ENCODE measurements around the gene IFTAP.
A peak's percentile ranks its signal among the peaks of the same experiment; 100 is the strongest.
"Not testable (repeated sequence)": the region's sequence is repeated elsewhere in the genome, so short reads cannot be mapped to it uniquely, and the experiment has no call there.

IFTAP gene

DNA sequence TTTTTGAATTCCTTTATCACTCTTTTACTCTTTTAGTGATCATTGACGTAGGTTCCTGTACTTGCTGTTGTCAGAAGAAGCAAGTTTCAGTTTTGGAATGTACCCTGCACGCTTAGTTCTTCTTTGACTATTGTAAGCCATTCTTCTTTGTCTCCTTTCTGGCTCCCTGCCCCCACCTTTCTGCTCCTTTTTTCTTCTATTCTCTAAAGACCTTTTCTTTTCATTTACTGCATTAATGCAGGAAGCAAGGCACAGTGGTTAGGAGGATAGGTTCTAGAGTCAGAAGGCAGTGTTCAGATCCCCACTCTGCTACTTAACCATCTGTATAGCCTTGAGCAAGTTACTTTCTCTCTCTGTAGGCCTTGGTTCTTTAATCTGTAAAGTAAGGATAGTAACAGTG, 37.5 kb downstream of the IFTAP start:
- TF ChIP-seq, protein P1, sequence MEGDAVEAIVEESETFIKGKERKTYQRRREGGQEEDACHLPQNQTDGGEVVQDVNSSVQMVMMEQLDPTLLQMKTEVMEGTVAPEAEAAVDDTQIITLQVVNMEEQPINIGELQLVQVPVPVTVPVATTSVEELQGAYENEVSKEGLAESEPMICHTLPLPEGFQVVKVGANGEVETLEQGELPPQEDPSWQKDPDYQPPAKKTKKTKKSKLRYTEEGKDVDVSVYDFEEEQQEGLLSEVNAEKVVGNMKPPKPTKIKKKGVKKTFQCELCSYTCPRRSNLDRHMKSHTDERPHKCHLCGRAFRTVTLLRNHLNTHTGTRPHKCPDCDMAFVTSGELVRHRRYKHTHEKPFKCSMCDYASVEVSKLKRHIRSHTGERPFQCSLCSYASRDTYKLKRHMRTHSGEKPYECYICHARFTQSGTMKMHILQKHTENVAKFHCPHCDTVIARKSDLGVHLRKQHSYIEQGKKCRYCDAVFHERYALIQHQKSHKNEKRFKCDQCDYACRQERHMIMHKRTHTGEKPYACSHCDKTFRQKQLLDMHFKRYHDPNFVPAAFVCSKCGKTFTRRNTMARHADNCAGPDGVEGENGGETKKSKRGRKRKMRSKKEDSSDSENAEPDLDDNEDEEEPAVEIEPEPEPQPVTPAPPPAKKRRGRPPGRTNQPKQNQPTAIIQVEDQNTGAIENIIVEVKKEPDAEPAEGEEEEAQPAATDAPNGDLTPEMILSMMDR (IDR thresholded peaks at IDR 0.05; ENCODE audit: low read depth, low read length, missing control alignments) = no peak
- DNase-seq (ENCODE audit: low read depth) = no peak
- no peak overlapping the region for H3K4me3 ChIP-seq (ENCODE audit: low read depth, low read length)

DNA sequence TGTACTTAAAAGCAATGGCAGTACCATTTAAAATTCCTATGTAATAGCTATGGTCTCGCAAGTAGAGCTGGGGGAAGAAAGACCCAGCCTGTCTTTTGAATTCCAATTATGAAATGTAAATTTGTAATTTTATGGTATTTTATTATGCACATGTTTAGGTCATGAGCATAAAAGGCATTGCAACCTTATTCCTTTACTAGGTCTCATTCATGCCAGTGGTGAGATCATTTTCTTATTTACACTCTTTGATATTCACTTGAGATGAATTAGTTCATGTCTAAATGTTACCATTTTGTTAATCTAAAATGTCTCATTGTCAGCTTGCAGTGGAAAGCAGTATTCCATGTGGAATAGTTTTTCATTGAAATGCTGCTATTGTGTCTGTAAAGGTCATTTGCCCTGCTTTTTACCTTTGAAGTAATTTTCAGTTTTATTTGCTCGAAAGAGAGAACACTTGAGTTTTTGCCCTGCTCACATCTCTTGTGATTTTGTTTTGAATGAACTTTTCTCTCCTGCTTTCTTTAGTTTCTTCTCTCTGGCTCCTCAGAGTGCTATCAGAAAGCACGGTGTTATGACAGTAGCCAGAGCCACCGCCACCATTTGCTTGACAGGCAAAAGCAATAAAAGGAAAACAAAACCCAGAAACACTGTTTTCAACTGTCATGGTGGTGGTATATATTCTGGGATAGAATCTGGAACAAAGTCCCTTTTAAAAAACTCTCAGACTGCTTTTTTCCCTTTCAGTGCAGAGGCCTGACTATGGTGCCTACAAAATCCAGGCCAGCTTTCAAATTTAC, 41.0 kb downstream of the IFTAP start:
- DNase-seq (ENCODE audit: low read depth) = no peak
- H3K4me3 ChIP-seq (ENCODE audit: low read depth, low read length) = no peak overlapping the region
- TF ChIP-seq, protein P1 (IDR thresholded peaks at IDR 0.05; ENCODE audit: low read depth, low read length, missing control alignments) = no peak

GRCh38 chr11:36638556-36638955, 44.3 kb downstream of the IFTAP start:
- TF ChIP-seq, protein P1 (IDR thresholded peaks at IDR 0.05; ENCODE audit: low read depth, low read length, missing control alignments) = no peak

GRCh38 chr11:36657610-36658267, 63.4 kb downstream of the IFTAP start:
- TF ChIP-seq, protein P1 (IDR thresholded peaks at IDR 0.05; ENCODE audit: low read depth, low read length, missing control alignments) = no peak
- DNase-seq (ENCODE audit: low read depth) = no peak
- H3K4me3 ChIP-seq (ENCODE audit: low read depth, low read length) = no peak overlapping the region

More at GRCh38 chr11:36638556-36638955, 44.3 kb downstream of the IFTAP start:
- H3K4me3 ChIP-seq (ENCODE audit: low read depth, low read length) = no peak overlapping the region
- DNase-seq (ENCODE audit: low read depth) = no peak

DNA sequence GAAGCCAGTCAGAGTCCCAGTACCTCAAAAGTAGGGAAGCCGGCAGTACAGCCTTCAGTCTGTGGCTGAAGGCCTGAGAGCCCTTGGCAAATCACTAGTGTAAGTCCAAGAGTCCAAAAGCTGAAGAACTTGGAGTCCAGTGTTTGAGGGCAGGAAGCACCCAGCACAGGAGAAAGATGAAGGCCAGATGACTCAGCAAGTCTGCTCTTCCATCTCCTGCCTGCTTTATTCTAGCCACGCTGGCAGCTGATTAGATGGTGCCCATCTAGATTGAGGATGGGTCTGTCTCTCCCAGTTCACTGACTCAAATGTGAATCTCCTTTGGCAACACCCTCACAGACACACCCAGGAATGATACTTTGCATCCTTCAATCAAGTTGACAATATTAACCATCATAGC, 67.1 kb downstream of the IFTAP start:
- not testable (repeated sequence) for H3K4me3 ChIP-seq (ENCODE audit: low read depth, low read length); DNase-seq (ENCODE audit: low read depth)

GRCh38 chr11:36672815-36673450, 78.6 kb downstream of the IFTAP start:
- TF ChIP-seq, protein P1 (IDR thresholded peaks at IDR 0.05; ENCODE audit: low read depth, low read length, missing control alignments) = peak; percentile 61
- H3K4me3 ChIP-seq (ENCODE audit: low read depth, low read length) = no peak overlapping the region
- peak; percentile 4 for DNase-seq (ENCODE audit: low read depth)

DNA sequence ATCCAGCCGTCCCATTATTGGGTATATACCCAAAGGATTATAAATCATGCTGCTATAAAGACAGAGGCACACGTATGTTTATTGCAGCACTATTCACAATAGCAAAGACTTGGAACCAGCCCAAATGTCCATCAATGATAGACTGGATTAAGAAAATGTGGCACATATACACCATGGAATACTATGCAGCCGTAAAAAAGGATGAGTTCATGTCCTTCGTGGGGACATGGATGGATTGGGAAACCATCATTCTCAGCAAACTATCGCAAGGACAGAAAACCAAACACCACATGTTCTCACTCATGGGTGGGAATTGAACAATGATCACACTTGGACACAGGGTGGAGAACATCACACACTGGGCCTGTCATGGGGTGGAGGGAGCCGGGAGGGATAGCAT, 85.2 kb downstream of the IFTAP start:
- DNase-seq (ENCODE audit: low read depth); H3K4me3 ChIP-seq (ENCODE audit: low read depth, low read length): not testable (repeated sequence)
